Effector CD8-positive, alpha-beta T cell (primary cell): ENCODE measurements around the gene PCBP4.

Experiments
- DNase-seq: peaks from one replicate; lab custom pipeline; 2025; lab: John Stamatoyannopoulos, UW

Gene PCBP4

DNA sequence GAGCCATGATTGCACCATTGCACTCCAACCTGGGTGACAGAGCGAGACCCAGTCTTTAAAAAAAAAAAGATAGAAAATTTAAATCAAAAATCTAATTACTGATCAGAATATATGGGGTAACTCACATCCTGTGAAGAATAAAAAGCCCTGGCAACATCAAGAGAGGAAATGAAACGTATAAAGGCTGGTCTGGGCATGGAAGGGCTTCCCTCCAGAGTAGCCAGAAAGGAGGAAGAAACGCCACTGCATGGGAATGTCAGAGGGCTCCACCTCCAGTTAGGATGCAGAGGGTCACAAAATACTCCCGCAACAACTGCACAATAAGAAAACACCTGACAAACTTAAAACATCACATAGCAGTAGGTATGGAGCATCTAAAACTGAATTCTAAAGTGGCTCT lies 59.2 kb downstream of the PCBP4 start:
- DNase-seq: no peak
